Pancreas (tissue), 10 donors: ENCODE measurements around the gene CTAG2. TPM values are rescaled to one million over a fixed set of nuclear protein-coding genes. Genes with fewer than 3 reads are reported as not detected.

ENCODE experiments used
- ATAC-seq, 4 donors: fragments of 200-7000 bp; cut with Tn5 transposase; one replicate each; pipeline versions ENCODE4 v1.8.0 to v1.9.1; 2020; ENCODE audit warnings: mild to moderate bottlenecking in 4 of 4, moderate library complexity in 4 of 4
- DNase-seq, 6 donors: peaks; one replicate each; pipeline ENCODE4 v3.0.0-alpha.2; 2020
- FAIRE-seq: peaks from 2 replicates; lab custom pipeline; 2012; peaks lifted over from hg19 to GRCh38; lab: Jason Lieb, UNC
- H3K27ac ChIP-seq, 4 donors: fragments of 200-600 bp; sonication (generic); 1 replicate in 3 of 4; 2 replicates in 1 of 4; pipeline versions ENCODE4 v1.5.0 to v1.8.0; 2020
- H3K27me3 ChIP-seq, 4 donors: fragments of 200-600 bp; one replicate each; pipeline ENCODE4 v1.8.0; 2021
- H3K36me3 ChIP-seq, 3 donors: fragments of 200-600 bp; sonication (generic) in 1 of 3; one replicate each; pipeline versions ENCODE4 v1.5.0 to v1.8.0; 2020 to 2021
- H3K4me1 ChIP-seq, 3 donors: fragments of 200-600 bp; one replicate each; pipeline ENCODE4 v1.8.0; 2021
- H3K4me3 ChIP-seq, 4 donors: fragments of 200-600 bp; sonication (generic) in 2 of 4; one replicate each; pipeline versions ENCODE4 v1.5.0 to v1.8.0; 2020 to 2021
- H3K9me3 ChIP-seq, 4 donors: fragments of 200-600 bp; one replicate each; pipeline ENCODE4 v1.8.0; 2021
- CTCF ChIP-seq, 4 donors: fragments of 200-600 bp; sonication (generic) in 3 of 4; IDR thresholded peaks; one replicate each; pipeline versions ENCODE4 v1.5.0 to v1.8.0; 2021; ENCODE audit warnings: antibody characterized with exemption in 4 of 4
- WGBS, 2 donors: extraction: QIAGEN DNeasy Blood & Tissue Kit; methylation state at CpG; one replicate each; pipeline ENCODE4 v1.1.7; 2013; 5-methylcytosine and 5-hydroxymethylcytosine counted together
- intact Hi-C, 3 donors: fragments of 100-400 bp; cut with DNase I; formaldehyde crosslinking; loops; one replicate each; pipeline versions ENCODE4 v1.11.1 to v1.14.2; 2022
- polyA plus RNA-seq, 2 donors: library from polyadenylated mRNA; stranded (reverse); fragments of 200-250 nt; gene quantifications; one replicate each; pipeline ENCODE4 v1.2.3, GENCODE V29; 2013
- total RNA-seq, 6 donors: library from RNA; stranded (reverse); fragmentation: NEBNext Ultra II Directional in 4 of 6; extraction: Animal tissue kit (Norgen Biotek cat#: 25700) in 4 of 6; gene quantifications; one replicate each; pipeline versions ENCODE4 v1.2.1 to v1.2.4, GENCODE V29; 2021 to 2023
- donor health status: healthy with polysubstance abuse.
- donor health status: DM: no; HTN: no; CAD: no; lungs with moderate emphysema.
- donor health status: DM: no; HTN: no; CAD: no.
- donor health status: control.
- donor health status: control.
- donor health status: Bipolar disorder and iron deficiency.
- donor health status: DM: yes; HTN: yes; CAD: no.
- donor health status: DM: no; HTN: no; CAD: no.
- donor health status: DM: no; HTN: no; CAD: no.
- donor health status: DM: yes; HTN: yes; CAD: no.

The CTAG2 gene
- total and polyA plus RNA-seq, 8 donors = 1.2 TPM; not detected in 7

GRCh38 chrX:154657226-154657805 lies 3.9 kb upstream of the CTAG2 start:
- no peak for DNase-seq
- TF ChIP-seq CTCF (IDR thresholded peaks at IDR 0.05) = no peak
- Histone ChIP-seq H3K4me1 (no peaks in the 10 kb centered on the region), H3K9me3 (no peaks in the 10 kb centered on the region), H3K27me3 (no peaks in the 10 kb centered on the region), H3K27ac (no peak overlapping the region), H3K4me3 (no peak overlapping the region), H3K36me3 (no peaks in the 10 kb centered on the region)
- intact Hi-C loops = no loop called here
- ATAC-seq = no peak
- 78 to 87% methylated on average over 15 of the region's 15 CpGs for WGBS, 2 donors
- no peak for FAIRE-seq

- H3K9me3 ChIP-seq = no peaks in the 10 kb centered on the region
Observed at GRCh38 chrX:154655786-154656185, 2.4 kb upstream of the CTAG2 start.

GRCh38 chrX:154655346-154655745 lies 2.0 kb upstream of the CTAG2 start:
- FAIRE-seq = no peak
- no peaks in the 10 kb centered on the region for H3K4me1 ChIP-seq
- no peak overlapping the region for H3K4me3 ChIP-seq
- intact Hi-C loops = no loop called here
- H3K27me3 ChIP-seq = no peaks in the 10 kb centered on the region
- no peaks in the 10 kb centered on the region for H3K36me3 ChIP-seq
- DNase-seq = peak in 1 of 6 donors; percentile 34
- TF ChIP-seq CTCF (IDR thresholded peaks at IDR 0.05) = no peak
- H3K9me3 ChIP-seq = no peaks in the 10 kb centered on the region
- no peak overlapping the region for H3K27ac ChIP-seq
- 48 to 63% methylated on average over 6 of the region's 6 CpGs for WGBS, 2 donors
- no peak for ATAC-seq

More at GRCh38 chrX:154655786-154656185, 2.4 kb upstream of the CTAG2 start:
- intact Hi-C loops = no loop called here
- H3K36me3 ChIP-seq = no peaks in the 10 kb centered on the region
- no peak for TF ChIP-seq CTCF (IDR thresholded peaks at IDR 0.05)
- ATAC-seq (no peak), DNase-seq (peak in 1 of 6 donors; percentile 29), FAIRE-seq (no peak)
- H3K4me1 ChIP-seq = no peaks in the 10 kb centered on the region
- 58 to 75% methylated on average over 11 of the region's 11 CpGs for WGBS, 2 donors
- H3K27me3 ChIP-seq = no peaks in the 10 kb centered on the region
- H3K4me3 ChIP-seq = no peak overlapping the region
- H3K27ac ChIP-seq = no peak overlapping the region

GRCh38 chrX:154654925-154655324 lies 1.5 kb upstream of the CTAG2 start:
- ATAC-seq (no peak), FAIRE-seq (no peak), DNase-seq (no peak)
- no peak for TF ChIP-seq CTCF (IDR thresholded peaks at IDR 0.05)
- Histone ChIP-seq H3K27me3 (no peaks in the 10 kb centered on the region), H3K36me3 (no peaks in the 10 kb centered on the region), H3K4me1 (no peaks in the 10 kb centered on the region), H3K4me3 (no peak overlapping the region), H3K27ac (no peak overlapping the region), H3K9me3 (no peaks in the 10 kb centered on the region)
- intact Hi-C loops = no loop called here
- 74 to 83% methylated on average over 15 of the region's 15 CpGs for WGBS, 2 donors

GRCh38 chrX:154654372-154654771 lies 993 bp upstream of the CTAG2 start:
- intact Hi-C loops = no loop called here
- no peaks in the 10 kb centered on the region for H3K36me3 ChIP-seq
- peak in 1 of 6 donors; percentile 32 for DNase-seq
- H3K4me3 ChIP-seq = no peak overlapping the region
- H3K27me3 ChIP-seq = no peaks in the 10 kb centered on the region
- no peak overlapping the region for H3K27ac ChIP-seq
- TF ChIP-seq CTCF (IDR thresholded peaks at IDR 0.05) = no peak
- FAIRE-seq = no peak
- H3K4me1 ChIP-seq = no peaks in the 10 kb centered on the region
- ATAC-seq = no peak
- WGBS, 2 donors = 78 to 86% methylated on average over 9 to 10 of the region's 10 CpGs
- H3K9me3 ChIP-seq = no peaks in the 10 kb centered on the region
